ENCODE results near the gene FOXD2.

FOXD2 gene

GRCh38 chr1:47469390-47469759 lies 31.5 kb downstream of the FOXD2 start:
- FAIRE-seq, result no peak

GRCh38 chr1:47469910-47470309 lies 32.1 kb downstream of the FOXD2 start:
- no peak for FAIRE-seq

- FAIRE-seq, result no peak
These were observed 33.3 kb downstream of the FOXD2 start for GRCh38 chr1:47471163-47471562.

GRCh38 chr1:47474278-47475193 lies 36.7 kb downstream of the FOXD2 start:
- no peak for FAIRE-seq

GRCh38 chr1:47477595-47478080 lies 39.8 kb downstream of the FOXD2 start:
- FAIRE-seq, result no peak

- no peak for FAIRE-seq
These were observed 40.2 kb downstream of the FOXD2 start for GRCh38 chr1:47478090-47478489.

GRCh38 chr1:47479664-47480063 lies 41.8 kb downstream of the FOXD2 start:
- FAIRE-seq, result no peak

GRCh38 chr1:47481936-47482335 lies 44.1 kb downstream of the FOXD2 start:
- FAIRE-seq, result no peak

GRCh38 chr1:47482786-47483185 lies 44.9 kb downstream of the FOXD2 start:
- no peak for FAIRE-seq

GRCh38 chr1:47483651-47484050 lies 45.8 kb downstream of the FOXD2 start:
- no peak for FAIRE-seq

GRCh38 chr1:47485817-47486216 lies 48.0 kb downstream of the FOXD2 start:
- no peak for FAIRE-seq

GRCh38 chr1:47487332-47487731 lies 49.5 kb downstream of the FOXD2 start:
- no peak for FAIRE-seq

GRCh38 chr1:47487850-47488450 lies 50.1 kb downstream of the FOXD2 start:
- FAIRE-seq, result no peak

All from islet of Langerhans (tissue), 1 donor.